HEK293T (cell line): Measurements from ENCODE around the gene ESRRB.
A peak's percentile ranks its signal among the peaks of the same experiment; 100 is the strongest.

ENCODE experiments used
- CTCF ChIA-PET: fragments of 350-600 bp; formaldehyde crosslinking; extraction: SDS; loops from one replicate; lab custom pipeline; 2021; ENCODE audit warnings: antibody characterized with exemption, inconsistent platforms; lab: Yijun Ruan, JAX
- POLR2A ChIA-PET: fragments of 350-600 bp; formaldehyde crosslinking; extraction: SDS; loops from one replicate; lab custom pipeline; 2020; ENCODE audit warnings: antibody characterized with exemption, inconsistent platforms; lab: Yijun Ruan, JAX
- DNase-seq: peaks from one replicate; pipeline ENCODE4 v3.0.0; 2012; ENCODE audit warnings: mixed read lengths; ENCODE audit errors: extremely low spot score
- ARNT ChIP-seq: fragments of 450-650 bp; IDR thresholded peaks from 2 replicates; pipeline ENCODE4 v1.6.1; 2017; ENCODE audit warnings: mild to moderate bottlenecking
- BHLHE40 ChIP-seq: fragments of 450-650 bp; IDR thresholded peaks from 2 replicates; pipeline ENCODE4 v1.6.1; 2016; ENCODE audit warnings: mild to moderate bottlenecking, moderate library complexity, borderline replicate concordance
- CTBP1 ChIP-seq: fragments of 450-650 bp; IDR thresholded peaks from 2 replicates; pipeline ENCODE4 v1.6.1; 2016; ENCODE audit warnings: borderline replicate concordance
- ELF4 ChIP-seq: fragments of 450-650 bp; IDR thresholded peaks from 2 replicates; pipeline ENCODE4 v1.6.1; 2017; ENCODE audit warnings: antibody characterized with exemption
- FOXA1 ChIP-seq: fragments of 450-650 bp; IDR thresholded peaks from 2 replicates; pipeline ENCODE4 v1.6.1; 2016; ENCODE audit warnings: mild to moderate bottlenecking
- FOXK2 ChIP-seq: fragments of 450-650 bp; IDR thresholded peaks from 2 replicates; pipeline ENCODE4 v1.6.1; 2016; ENCODE audit warnings: mild to moderate bottlenecking
- FOXM1 ChIP-seq: fragments of 450-650 bp; IDR thresholded peaks from 2 replicates; pipeline ENCODE4 v1.6.1; 2017; ENCODE audit warnings: mild to moderate bottlenecking, borderline replicate concordance
- HDGF ChIP-seq: fragments of 450-650 bp; IDR thresholded peaks from 2 replicates; pipeline ENCODE4 v1.6.1; 2017; ENCODE audit warnings: antibody characterized with exemption, borderline replicate concordance
- L3MBTL2 ChIP-seq: fragments of 450-650 bp; conservative IDR thresholded peaks from 2 replicates; pipeline ENCODE4 v1.6.1; 2016; ENCODE audit warnings: mild to moderate bottlenecking
- LEF1 ChIP-seq: fragments of 450-650 bp; IDR thresholded peaks from 2 replicates; pipeline ENCODE4 v1.6.1; 2017; ENCODE audit warnings: mild to moderate bottlenecking, borderline replicate concordance
- NFRKB ChIP-seq: fragments of 450-650 bp; IDR thresholded peaks from 2 replicates; pipeline ENCODE4 v1.6.1; 2016; ENCODE audit warnings: mild to moderate bottlenecking, moderate library complexity
- SP1 ChIP-seq: fragments of 450-650 bp; IDR thresholded peaks from 2 replicates; pipeline ENCODE4 v1.6.1; 2017
- SUZ12 ChIP-seq: fragments of 450-650 bp; IDR thresholded peaks from 2 replicates; pipeline ENCODE4 v1.6.1; 2016; ENCODE audit warnings: mild to moderate bottlenecking
- TARDBP ChIP-seq: fragments of 450-650 bp; IDR thresholded peaks from 2 replicates; pipeline ENCODE4 v1.6.1; 2016
- ZNF384 ChIP-seq: fragments of 450-650 bp; IDR thresholded peaks from 2 replicates; pipeline ENCODE4 v1.6.1; 2016
- TF ChIP-seq, protein P1 (sequence below): fragments of 450-650 bp; IDR thresholded peaks from 2 replicates; pipeline ENCODE4 v1.6.1; 2016

Gene ESRRB

DNA sequence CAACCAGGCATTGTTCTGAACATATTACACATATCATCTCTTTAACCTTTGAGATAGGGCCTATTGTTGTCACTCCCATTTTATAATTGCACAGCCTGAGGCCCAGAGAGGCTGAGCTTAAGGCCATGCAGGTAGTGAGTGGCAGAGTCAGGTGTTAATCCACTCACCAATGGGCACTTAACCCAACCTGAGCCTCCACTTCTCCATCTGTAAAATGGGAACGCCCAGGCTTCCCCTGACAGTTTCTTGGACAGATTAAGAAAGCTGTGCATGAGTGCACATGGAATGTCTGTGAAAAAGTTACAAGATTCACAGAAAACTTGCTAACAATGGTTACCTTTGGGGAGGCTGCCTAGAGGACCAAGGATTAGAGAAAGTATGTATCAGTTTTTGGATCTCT, 32.9 kb downstream of the ESRRB start:
- POLR2A ChIA-PET, result no interaction called here
- TF ChIP-seq SP1, result no peak
- no peak for TF ChIP-seq HDGF
- no peak for TF ChIP-seq FOXK2
- TF ChIP-seq, protein P1, sequence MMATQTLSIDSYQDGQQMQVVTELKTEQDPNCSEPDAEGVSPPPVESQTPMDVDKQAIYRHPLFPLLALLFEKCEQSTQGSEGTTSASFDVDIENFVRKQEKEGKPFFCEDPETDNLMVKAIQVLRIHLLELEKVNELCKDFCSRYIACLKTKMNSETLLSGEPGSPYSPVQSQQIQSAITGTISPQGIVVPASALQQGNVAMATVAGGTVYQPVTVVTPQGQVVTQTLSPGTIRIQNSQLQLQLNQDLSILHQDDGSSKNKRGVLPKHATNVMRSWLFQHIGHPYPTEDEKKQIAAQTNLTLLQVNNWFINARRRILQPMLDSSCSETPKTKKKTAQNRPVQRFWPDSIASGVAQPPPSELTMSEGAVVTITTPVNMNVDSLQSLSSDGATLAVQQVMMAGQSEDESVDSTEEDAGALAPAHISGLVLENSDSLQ, result no peak
- no peak for TF ChIP-seq L3MBTL2
- no peak for TF ChIP-seq TARDBP
- TF ChIP-seq ARNT, result no peak
- CTCF ChIA-PET, result interaction anchor here (0.7 kb wide), 1 partner anchor 376 kb away, joined by 3 read pairs; no protein-coding TSS in a partner anchor
- no peak for DNase-seq

DNA sequence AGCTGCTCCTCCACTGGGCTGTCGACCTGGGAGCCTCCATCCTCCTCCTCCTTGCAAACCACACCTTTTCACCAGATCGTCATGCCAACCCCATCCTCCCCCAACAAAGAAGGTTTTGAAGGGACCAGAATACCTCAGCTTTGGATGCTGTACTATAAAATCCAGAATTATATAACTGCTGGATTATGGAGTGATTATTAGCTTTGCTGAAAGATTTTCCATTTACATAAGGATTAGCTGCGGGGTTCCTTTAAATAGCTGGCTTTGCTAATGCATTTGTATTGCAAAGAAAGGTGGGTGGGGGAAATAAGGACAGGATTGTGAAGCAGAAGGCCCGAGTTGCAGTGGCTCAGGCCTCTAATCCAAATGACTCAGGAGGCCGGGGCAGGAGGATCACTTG, 36.6 kb downstream of the ESRRB start:
- DNase-seq, result no peak
- TF ChIP-seq ZNF384 (no peak), HDGF (no peak), ARNT (no peak), NFRKB (no peak), SUZ12 (no peak)
- POLR2A ChIA-PET, result no interaction called here
- CTCF ChIA-PET, result no interaction called here

DNA sequence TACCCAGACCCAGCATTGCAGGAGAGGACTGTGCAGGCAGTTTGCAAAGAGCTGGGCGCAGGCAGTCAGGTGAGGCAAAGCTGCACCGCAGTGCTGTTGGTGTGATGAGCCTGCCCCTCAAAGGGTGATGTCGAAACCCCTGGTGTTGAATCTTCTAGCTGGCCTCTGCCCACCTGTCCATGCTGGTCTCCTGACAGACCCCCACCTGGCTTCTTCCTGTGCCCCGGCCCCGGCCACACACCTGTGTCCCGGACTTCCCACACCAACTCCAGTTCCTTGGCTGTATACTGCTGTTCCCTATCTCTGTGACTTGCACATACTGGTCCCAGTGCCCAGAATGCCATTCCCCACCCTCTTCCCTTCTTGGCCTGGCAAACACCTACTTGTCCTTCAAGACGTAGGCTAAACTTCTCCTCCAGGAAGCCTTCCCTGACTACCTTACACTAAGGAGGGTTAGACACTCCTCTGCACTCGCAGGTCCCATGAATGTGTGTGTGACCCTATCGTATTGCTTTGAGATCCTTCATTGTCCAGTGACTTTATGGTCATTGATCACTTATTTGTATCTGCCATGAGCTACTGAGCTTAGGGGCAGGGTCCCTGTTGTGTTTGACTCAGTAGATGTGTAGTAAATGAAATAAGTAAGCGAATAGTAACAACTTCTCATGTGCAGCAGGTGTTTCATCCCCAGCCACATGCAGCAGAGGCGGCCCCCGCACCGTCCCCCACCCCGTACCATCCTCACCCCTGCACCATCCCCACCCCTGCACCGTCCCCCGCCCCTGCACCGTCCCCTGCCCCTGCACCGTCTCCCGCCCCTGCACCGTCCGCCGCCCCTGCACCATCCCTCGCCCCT, 37.4 kb downstream of the ESRRB start:
- POLR2A ChIA-PET, result no interaction called here

DNA sequence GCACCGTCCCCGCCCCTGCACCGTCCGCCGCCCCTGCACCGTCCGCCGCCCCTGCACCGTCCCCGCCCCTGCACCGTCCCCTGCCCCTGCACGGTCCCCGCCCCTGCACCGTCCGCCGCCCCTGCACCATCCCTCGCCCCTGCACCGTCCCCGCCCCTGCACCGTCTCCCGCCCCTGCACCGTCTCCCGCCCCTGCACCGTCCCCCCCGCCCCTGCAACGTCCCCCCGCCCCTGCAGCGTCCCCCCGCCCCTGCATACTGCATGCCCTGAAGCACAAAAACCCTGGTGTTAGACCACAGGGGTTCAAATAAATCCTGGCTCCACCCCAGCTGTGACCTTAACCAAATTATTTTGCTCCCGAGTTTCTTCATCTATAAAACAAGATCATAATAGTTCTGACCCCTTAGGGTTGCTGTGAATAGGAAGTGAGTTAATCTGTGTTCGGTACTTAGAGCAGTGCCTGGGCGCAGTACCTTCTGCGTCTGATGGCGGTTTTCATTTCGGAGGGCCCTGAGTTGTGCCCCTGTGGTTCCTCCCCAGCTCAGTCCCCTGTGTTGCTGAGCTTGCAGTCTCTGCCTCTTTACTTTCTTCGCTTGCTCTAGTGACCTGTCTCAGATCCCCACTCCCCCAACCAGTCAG, 38.1 kb downstream of the ESRRB start:
- TF ChIP-seq NFRKB (no peak), TARDBP (no peak), FOXM1 (no peak)
- CTCF ChIA-PET, result no interaction called here
- POLR2A ChIA-PET, result no interaction called here
- peak; percentile 21 for DNase-seq

More for the DNA sequence above, 37.4 kb downstream of the ESRRB start:
- TF ChIP-seq LEF1 (no peak), NFRKB (no peak), ARNT (no peak), ZNF384 (no peak), HDGF (no peak), FOXM1 (no peak), ELF4 (no peak)
- TF ChIP-seq, protein P1, result no peak
- CTCF ChIA-PET, result no interaction called here
- DNase-seq, result no peak

DNA sequence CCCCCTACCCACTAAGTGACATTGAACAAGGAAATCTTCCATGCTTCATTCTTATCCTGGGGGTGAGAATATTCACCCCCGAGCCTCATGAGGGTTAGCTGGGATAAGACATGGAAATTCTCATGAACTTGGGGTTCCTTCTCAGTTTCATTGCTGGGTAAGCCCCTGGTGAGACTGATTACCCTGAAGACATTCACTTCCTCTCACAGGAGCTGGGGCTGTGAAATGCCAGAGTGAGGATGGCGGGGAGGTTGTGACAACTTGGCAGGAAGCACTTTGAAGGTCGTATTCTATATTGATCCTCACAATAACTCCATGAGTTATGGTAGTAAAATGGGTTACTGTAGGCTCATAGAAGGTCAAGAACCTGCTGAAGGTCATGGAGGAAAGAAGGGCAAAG, 43.5 kb downstream of the ESRRB start:
- no peak for DNase-seq
- TF ChIP-seq BHLHE40, result no peak
- no peak for TF ChIP-seq L3MBTL2
- no peak for TF ChIP-seq HDGF
- TF ChIP-seq ELF4, result no peak
- no peak for TF ChIP-seq LEF1
- no peak for TF ChIP-seq ARNT
- TF ChIP-seq FOXK2, result no peak
- no peak for TF ChIP-seq FOXA1
- no peak for TF ChIP-seq FOXM1
- TF ChIP-seq NFRKB, result no peak
- ChIA-PET POLR2A (no interaction called here), CTCF (interaction anchor here (1.3 kb wide), 1 partner anchor 32 kb away, joined by 4 read pairs; no protein-coding TSS in a partner anchor)

DNA sequence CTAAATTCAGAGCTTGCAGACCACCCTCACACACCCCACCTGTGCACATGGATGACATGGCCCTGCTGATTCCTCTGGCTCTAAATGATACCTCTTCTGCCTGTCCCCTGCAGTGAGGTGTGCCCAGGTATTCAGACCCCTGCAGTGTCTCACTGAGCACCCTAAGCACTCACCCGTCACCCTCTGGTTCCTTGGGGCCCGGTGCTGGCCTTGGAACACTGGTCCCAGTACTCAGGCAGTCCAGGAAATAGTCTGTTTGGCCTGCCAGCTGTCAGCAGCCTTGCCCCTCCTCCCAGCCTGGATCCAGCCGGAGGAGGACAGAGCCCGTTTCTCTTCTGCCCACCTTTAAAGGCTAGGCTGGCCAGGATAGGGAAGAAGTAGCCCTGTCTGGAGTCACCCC, 44.9 kb downstream of the ESRRB start:
- no peak for TF ChIP-seq FOXA1
- no peak for TF ChIP-seq NFRKB
- no peak for TF ChIP-seq CTBP1
- TF ChIP-seq ELF4, result no peak
- TF ChIP-seq ARNT, result no peak
- TF ChIP-seq SP1, result no peak
- no peak for TF ChIP-seq FOXK2
- no peak for TF ChIP-seq BHLHE40
- no peak for TF ChIP-seq HDGF
- TF ChIP-seq TARDBP, result no peak
- TF ChIP-seq SUZ12, result no peak
- TF ChIP-seq FOXM1, result no peak
- no peak for TF ChIP-seq L3MBTL2
- TF ChIP-seq, protein P1, result no peak
- TF ChIP-seq ZNF384, result no peak
- TF ChIP-seq LEF1, result no peak
- no peak for DNase-seq
- ChIA-PET CTCF (no interaction called here), POLR2A (no interaction called here)
